ENCODE measurements around the gene ROBO1.

The ROBO1 gene

DNA sequence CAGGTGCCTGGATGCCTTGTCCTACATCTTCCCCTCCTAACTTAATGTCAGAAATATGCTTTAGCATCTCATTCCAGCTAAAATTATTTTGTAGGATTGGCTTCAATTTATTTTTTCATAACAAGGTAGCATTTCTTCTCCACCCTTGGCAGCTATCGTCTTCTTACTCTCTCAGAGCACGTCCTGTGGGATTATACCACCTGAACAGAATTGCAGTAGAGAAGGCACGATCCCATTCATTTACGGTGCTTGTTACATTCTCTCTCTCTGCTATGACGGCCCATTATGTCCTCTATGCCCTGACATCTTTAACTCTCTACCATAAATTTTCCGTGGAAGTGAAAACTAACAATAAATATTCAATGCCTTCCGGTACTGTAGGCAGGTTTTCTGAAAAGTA is 103.3 kb downstream of the ROBO1 start:
- no peak for DNase-seq

DNA sequence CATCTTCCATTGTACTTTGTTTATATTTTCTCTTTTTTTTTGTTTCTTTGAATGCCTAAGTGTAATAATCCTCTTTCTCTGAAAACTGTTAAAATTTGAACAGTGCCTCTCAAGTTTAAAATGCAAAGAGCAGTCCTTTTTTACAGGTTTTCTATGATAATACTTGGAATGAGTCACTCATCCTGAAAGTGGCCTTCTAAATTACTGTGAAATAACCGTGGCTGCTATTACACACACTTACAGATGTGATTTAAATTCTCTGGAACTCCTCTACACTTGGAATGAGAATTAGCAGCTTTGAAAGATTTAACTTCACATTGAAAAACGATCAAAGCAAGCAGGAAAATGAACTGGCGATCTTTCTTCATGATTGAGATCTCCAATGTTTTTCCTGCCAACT is 105.9 kb downstream of the ROBO1 start:
- DNase-seq, result no peak

DNA sequence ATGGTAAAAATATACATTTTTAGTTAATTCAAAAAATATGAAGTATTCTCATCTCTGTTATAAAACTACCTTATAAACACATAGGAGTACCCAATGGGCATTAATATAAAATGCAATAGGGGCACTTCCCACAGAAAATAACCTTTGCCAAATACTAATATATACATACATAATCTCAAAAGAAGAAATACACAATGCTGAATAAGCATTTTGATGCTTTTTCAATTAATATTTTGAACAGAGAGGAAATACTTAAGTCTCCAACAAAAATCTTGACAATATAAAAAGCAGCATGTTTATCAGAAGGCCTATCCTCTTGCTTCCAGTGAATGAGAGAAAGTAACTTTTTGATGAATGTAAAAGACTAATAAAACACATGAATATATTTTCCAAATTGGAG is 110.7 kb downstream of the ROBO1 start:
- no peak for DNase-seq

DNA sequence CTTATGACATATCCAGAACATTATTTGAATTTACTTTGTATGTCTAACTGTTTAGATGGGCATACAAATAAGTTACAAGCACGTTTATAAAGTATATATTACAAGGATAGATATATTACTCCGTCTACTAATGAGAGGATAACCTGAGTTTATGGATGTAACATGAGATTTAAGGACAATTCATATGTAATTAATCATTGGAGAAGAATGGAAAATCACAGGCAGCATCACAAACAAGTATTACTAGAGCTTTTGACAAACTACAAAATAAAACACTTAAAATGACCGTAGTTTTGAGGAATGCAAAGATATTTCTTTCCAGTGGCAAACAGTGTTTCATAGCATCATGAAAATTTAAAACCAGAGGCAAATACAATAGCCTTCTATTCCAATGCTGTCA is 113.8 kb downstream of the ROBO1 start:
- DNase-seq, result no peak

DNA sequence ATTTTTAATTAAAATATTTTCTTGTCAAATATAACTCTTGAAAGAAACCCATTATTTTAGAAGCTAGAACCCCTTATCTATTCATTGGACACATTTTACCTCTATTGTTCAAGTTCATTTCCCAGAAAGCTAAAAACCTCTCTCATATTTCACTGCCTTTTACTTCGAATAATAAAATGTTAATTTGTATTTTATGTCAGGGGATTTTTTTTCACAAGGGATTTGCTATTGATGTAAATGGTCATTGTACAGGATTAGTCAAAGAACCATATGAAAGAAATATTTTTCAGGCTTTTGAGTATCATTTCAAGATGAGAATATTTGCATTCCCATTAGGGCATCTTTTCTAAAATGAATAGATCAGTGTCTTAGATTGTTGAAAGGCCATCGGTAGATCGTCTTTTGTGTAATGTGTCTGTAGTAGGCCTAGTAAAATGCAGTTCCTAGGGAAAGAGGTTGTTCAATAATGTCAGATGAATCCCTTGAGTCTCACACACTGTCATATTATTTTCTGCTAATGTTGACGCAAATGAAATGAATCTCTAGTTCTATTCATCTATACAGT is 114.5 kb downstream of the ROBO1 start:
- no peak for DNase-seq

DNA sequence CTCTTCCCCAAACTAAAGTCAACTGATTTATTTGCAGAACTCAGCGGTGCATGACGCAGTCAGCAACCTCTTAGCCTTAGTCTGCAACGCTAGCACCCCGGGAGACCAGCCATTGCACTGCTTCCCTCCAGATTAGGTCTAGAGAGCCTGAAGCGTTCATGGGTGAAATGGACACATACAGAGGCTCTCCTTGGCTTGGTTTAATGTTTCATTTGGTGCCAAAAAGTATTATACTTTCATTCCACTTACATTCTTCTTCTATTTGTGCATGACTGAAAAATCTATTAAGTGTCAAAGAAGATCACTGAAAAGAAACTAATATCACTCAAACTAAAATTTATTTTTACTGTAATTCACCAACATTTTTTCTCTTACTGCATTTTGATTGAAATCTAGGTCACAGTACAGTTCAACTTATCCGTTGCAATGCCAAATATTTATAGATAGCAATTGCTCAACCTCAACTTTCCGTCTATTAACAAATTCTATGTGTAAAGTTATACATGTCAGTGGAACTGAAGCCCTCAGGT is 116.2 kb downstream of the ROBO1 start:
- DNase-seq, result no peak

DNA sequence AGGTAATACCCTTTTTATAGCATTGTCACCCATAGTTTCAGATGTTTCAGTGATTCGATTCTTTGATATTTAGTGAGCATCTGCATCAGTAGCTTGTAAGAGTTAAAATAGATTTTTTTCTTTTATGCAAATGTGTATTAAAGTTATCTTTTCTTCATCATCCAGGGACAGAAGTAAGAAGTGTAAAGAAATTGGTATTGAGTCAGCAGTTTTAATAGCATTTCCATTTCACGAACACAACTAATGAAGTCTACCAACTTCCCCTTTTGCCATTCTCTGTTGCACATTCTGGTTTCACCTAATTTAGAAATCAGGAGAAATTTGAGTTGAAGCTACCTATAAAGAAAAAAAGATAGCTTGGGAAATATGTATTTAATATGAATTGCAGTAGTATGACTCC is 127.9 kb downstream of the ROBO1 start:
- no peak for DNase-seq

DNA sequence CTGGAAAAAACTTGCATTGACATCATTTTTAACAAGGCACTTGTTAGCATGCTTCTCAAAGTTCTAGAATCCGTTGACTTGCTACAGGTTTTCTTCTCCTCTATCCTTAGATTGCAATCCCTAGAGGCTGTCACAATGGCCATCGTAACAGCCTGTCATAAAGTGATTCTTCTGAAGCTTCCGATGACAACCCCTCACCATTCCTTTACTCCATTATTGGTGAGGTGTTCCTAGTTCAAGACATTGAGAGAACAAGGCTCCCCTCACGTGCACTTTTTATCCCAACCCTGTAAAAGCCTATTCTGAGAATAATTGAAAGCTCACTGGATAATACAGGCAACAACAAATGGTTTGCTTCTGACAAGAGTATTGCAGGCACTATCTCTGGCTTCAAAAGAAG is 131.4 kb downstream of the ROBO1 start:
- DNase-seq, result no peak

DNA sequence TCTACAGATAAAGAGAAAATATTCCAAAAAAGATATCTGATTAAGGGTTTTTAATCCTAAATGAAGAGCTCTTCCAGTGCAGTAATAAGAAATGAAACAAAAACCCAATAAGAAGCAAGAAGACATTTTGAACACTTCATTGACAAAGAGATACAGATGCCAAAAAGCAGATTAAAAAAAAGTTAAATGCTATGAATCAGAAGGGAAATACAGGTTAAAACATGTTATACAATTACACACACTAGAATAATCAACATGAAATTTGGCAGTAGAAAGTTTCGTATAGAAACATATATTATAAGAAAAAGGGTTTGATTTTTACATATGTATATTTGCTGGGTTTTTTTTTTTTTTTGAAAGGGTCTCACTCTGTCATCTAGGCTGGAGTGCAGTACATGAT is 135.0 kb downstream of the ROBO1 start:
- DNase-seq, result no peak

DNA sequence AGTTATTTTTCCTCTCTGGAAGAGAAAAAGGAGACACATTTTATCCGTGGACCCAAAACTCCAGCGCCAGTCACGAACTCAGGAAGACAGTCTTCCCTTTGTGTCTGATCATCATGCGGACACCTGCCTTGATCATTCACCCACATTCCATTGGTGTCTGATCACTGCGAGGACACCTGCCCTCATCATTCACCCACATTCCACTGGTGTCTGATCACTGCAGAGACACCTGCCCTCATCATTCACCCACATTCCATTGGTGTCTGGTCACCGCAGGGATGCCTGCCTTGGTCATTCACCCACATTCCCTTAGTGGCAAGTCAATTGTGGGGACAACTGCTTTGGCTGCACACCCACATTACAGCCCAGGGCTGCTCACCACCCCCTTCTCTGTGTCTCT is 148.9 kb downstream of the ROBO1 start:
- no peak for DNase-seq

DNA sequence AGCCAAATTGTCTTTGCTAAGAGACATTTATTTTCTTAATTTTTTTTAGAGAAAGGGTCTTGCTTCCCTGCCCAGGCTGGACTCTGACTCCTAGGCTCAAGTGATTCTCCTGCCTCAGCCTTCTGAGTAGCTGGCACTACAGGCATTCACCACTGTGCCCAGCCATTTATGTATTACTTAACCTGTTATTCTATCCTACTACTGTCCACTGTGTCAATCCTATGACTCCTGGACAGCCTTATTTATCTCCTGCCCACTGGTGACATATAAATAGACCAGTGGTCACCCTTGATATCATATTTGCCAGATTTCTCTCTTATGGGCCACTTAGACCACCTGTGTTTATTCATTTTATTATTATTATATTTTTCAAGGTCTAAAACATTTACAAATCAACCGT is 161.4 kb downstream of the ROBO1 start:
- no peak for DNase-seq

DNA sequence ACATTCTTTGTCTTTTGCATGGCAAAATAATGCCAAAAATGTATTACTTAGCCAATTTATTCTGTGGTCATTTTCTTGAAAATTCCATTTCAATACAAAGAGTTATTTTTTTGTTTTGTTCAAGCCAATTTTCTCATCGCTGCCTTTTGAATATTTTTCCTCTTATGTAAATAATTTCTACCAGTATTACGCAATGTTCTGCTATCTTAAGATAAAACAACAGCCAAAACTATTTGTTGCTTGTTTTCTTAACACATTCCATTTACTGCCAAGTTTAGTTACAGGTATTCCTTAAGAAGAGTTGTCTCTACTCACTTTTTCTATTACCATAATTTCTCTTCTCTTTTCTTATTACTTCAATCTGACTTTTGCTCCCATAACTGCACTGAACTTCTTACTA is 163.1 kb downstream of the ROBO1 start:
- no peak for DNase-seq

DNA sequence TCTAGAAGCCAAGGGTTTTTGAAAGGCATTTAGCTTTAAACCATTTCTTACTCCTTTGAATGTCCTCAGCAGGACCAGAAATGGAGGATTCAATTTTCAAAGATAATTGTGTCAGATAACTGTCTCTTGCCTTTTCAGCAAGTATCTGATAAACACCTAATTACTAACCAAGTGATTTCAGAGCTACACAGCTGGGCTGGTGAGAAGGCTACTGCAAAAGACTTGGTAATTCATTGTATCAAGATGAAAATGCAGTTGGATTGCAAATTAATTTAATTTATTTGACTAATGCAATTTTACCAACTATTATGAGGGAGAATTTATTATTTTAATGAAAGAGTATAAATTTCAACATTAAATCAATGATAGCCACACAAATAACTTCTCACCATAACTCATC is 165.4 kb downstream of the ROBO1 start:
- DNase-seq, result no peak

DNA sequence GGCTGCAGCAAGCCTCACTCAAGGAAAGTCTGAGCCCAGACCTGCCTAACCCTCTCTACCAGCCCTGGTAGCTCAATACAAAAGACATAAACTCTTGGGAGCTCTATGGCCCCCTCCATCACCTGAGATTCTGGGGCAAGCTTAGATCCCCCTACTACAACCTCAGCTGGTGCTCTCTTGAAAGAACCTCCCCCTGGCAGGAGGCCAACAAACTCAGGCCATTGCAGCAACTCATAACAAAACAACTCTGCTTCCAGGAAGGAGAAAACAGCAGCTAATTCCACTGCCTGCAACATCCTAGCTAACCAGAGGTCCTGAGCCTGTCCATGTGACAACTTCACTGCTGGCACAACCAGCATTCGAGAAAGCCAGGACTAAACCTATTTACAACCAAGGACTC is 169.2 kb downstream of the ROBO1 start:
- no peak for DNase-seq

DNA sequence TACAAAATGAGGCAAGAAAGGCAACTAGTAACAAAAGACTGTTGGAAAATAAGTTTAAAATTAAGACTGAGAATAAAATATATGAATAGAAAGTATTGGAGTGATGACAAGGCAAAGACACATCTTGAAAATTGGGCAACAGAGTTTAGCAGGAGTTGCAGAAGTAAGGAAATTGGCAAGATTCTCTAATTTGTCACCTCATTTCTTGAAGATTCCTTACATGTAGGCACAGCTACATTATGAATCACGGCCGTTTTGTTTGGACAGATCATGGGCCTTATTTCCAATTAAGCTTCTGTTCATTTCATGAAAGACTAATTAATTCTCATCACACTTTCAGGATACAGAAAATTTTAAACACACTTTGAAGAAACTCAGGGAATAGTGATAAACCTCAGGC is 170.1 kb downstream of the ROBO1 start:
- no peak for DNase-seq

DNA sequence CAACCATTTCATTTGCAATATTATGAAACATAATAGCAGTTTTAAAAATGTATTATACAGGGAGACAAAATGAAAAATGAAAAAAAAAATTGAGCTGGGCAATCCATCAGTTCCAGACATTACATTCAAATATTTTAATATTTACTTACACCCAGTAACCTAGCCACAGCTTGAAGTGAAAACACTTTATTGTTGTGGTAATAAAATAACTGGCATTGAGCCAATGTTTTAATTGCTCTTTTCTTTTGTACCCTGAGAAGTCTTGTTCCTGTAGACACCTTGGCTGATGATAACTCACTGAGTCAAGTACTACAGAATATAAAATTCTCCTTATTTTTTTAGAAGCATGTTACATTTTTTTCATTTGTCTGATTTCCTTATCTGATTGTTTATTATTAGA is 180.6 kb downstream of the ROBO1 start:
- no peak for DNase-seq

DNA sequence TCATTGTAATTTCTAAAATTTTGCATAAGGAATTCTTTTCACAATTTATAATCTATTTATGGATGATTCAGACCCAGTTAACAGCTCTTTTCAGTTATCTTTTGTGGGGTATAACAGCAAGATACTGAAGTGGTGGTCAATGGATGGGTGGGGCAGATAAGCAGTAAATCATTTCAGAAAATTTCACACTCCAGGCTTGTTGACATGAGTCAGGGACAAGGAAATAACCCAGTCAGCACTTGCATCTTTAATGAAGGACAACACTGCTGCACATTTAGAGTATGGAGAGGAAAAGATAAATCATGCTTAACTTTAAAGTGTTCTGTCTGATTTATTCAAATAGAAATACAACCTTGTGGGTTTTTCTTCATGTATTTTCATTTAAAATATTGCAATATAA is 181.6 kb downstream of the ROBO1 start:
- no peak for DNase-seq

DNA sequence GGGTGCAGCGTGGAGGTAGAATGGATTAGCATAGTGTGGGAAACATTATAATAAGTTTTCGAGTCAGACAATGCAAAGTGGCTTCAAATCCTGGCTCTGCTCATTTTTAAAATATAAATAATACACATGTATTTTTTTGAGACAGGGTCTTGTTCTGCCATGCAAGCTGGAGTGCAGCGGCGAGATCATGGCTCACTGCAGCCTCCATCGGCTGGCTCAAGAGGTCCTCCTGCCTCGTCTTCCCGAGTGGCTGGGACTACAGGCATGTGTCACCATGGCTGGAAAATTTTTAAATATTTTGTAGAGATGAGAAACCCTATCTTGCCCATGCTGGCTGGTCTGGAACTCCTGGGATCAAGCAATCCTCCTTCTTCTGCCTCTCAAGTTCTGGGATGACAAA is 194.9 kb downstream of the ROBO1 start:
- DNase-seq, result no peak

DNA sequence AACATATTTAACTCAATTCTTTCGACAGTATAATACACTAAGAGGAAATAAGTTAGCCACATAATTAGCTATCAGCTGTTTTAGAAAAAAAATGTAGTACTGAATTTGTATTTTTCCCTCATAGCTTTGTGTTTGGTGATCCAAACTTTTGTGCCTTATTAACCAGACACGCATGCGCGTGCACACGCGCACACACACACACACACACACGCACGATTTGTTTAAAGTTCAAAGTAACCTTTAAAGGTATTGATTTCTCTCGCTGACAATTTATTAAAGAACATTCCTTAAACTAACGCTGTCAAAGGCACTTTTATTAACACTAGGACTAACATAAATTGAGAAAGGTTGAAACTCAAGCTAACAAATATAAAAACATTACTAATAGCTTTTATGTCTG is 198.9 kb downstream of the ROBO1 start:
- no peak for DNase-seq

DNA sequence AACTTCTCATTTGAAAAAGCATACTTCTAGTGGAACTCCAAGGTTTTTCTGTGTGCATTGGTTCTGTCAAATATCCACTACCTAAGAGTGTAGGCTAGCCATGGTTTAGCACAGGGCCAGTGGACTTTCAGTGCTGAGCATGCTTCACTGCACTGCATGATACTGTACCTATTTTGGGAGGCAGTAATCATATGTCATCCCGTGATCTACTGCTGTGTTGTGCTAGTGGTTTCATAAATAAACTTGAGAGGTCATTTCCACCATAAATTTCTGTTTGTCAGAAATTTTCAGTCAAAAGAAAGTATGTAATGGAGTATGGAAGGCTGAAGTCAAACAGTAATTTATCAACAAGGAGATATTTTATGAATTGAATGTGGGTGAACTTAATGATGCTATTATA is 203.6 kb downstream of the ROBO1 start:
- no peak for DNase-seq

DNA sequence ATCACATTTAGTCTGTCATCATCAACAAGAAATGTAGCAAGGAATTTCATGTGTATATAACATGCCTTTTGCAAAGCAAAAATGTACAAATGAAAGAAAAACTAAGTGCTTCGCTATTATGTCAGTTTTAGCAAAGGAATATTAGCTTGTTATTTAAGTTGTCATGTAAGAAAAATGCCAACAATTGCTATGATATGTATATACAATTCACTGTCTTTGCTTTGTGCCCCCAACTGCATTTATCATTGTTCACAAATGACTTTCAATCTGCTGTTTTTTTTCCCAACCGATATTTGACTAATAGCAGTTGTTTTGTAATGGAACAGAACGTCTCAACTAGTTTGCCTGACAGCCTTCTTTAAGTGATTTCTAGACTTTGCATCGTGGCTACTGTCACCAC is 207.1 kb downstream of the ROBO1 start:
- DNase-seq, result no peak

DNA sequence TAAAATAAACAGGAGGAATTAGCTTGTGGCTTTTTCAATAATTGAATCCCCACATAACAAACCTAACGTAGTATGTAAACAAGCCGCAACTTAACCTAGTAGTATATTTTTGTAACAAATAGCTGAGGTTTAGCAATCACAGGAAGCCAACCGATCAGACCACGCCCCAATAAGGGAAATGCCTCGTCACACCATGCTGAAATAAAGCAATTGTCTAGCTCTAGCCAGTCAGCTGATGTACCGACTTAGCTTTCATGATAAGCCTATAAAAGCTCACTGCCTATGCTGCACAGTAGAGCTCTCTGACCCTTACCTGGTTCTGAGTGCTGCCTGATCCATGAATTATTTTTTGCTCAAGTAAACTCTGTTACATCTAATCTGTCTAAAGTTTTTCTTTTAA is 208.9 kb downstream of the ROBO1 start:
- no peak for DNase-seq

DNA sequence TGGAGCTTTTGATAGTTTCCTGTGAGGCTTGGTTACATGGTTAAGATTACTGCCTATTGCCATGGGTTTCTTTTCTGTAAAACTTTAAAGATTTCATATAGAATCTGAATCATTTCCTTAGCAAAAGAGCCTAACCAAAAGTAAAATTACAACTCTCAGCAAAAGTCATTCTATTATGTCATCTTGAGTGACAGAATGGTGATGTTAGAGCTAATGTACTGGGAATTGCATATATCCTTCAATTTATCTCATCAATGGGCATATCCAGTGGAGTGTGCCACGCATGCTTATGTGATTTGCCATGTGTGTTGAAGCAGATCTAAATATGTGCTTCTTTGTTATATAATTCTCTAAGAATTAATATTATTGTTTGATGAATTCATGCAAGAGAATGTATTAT is 212.1 kb downstream of the ROBO1 start:
- DNase-seq, result no peak

DNA sequence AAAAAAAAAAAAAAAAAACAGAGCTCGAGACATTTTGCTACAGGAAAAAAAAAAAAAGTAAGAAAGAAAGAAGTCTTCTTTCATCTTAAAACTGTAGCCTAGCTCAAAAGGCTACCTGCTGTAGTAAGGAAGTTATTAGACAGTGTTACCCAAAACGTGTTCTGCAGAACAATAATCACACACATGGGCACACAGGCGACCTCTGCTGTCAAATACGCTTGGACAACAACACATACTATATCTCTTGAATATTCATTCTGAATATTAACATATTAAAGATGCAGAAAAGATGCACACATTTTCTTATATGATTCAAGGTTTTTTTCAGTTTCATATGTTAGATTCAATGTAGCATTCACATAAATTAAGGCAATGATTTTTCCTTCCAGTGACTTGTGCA is 215.8 kb downstream of the ROBO1 start:
- no peak for DNase-seq

DNA sequence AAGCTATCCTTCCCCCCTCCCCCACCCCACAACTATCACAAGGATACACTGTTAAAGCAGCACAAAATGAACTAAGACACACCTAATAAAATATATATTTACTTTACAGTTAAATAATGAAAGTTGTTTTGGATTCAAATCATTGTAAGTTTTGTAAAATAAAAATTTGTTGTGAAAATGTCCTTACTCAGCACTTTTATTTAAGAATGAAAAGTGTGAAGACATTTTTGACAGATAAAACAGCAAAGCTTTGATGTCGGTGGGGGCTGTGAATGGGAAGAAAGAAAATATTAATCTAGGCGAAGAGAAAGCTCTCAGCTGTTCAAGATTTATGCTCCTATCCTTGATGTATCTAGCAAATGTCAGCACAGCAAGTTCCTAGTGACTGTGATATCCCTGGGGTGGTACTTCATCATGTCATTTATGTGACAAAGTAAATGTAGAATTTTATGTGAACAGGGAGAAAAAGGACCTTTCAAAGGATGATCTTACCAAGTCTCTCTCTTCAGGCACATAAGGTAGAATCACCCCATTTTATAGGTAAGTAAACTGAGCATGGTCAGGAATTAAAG is 216.4 kb downstream of the ROBO1 start:
- no peak for DNase-seq

All from stimulated activated CD4-positive, alpha-beta T cell treated with anti-CD3 and anti-CD28 coated beads, Interleukin-2, amount 100 ng/mL, for 48 hours (primary cell).